Inflammatory macrophage (primary cell): ENCODE data around the gene TFCP2L1.
"Not testable (repeated sequence)": the region's sequence is repeated elsewhere in the genome, so short reads cannot be mapped to it uniquely, and the experiment has no call there.

Experiments
- DNase-seq, 2 donors: peaks; one replicate each; pipeline ENCODE4 v3.0.0-alpha.2; 2020 to 2022

TFCP2L1 gene

DNA sequence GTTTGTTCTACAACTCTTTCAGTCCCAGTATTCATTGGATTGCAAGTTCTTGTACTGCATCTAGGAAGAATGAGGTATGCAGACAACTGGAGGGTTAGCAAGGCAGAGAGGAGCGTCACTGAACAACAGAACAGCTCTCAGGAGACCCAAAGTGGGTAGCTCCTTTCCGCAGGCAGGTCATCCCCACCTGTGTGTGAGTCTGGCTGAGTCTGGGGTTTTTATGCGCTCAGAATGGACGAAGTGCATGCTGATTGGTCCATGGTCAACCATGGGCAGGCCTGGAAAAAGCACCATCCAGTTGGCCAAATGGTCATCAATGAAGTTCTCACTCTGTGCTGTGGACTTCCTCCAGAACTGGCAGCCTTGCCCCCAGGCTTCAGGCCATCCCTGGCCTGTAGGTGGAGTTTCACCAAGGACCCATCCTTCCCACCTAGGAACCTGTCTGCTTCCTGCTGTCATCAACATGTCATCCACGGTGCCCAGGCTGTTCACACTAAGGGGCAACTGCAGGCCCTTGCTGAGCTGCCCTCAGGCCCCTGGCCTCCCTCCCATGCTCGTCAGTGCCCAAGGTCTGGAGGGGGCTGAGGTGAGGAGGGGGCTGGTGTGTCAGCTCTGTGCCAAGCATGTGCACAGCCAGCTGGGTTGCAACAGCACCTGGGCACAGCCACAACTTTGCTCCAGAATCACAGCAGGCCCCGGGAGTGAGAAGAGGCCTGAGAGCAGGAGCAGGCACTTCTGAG, 11.1 kb upstream of the TFCP2L1 start:
- no peak for DNase-seq

DNA sequence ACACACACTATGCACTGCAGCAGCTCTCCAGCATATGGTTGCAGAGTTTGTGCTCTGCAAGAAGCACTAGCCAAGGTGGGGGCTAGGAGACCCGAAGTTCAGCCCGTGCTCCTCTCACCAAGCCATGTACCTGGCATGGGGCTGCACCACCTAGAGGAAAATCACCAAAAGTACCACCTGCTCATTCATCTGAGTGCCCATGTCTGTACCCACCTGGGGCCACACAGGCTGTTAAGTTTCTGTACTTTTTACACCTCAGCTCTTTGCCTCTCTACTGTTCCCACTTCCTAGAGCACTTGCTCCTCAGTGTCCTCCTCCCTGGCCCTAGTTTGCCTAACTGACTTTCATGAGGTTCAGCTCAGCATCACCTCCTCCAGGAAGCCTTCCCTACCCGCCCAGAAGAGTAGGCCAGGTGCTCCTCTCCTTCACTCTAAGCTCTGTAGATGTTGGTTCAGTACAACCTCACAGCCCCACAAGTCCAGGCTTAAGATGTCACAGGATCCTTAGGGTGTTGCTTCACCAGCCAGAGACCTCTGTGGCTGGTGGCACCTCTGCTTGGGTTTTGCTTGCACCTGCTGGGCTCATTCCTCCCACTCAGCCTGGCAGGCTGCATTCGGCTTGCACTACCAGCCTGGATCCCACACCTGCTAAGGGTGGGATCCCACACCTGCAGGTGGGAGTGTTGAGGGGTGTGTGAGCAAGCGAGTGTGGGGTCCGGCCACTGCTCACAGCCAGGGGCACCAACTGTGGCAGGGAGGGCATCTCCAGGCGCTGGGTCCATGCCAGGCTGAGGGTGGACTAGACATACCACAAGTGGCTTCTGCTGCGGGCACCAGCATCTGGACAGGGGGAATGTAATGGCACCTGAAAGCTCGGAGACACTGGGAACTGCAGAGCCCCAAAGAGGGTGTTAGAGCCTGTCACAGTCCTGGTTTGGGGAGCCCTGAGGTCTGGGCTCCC, 10.2 kb upstream of the TFCP2L1 start:
- no peak for DNase-seq

GRCh38 chr2:121293450-121294325, 8.7 kb upstream of the TFCP2L1 start:
- no peak for DNase-seq

DNA sequence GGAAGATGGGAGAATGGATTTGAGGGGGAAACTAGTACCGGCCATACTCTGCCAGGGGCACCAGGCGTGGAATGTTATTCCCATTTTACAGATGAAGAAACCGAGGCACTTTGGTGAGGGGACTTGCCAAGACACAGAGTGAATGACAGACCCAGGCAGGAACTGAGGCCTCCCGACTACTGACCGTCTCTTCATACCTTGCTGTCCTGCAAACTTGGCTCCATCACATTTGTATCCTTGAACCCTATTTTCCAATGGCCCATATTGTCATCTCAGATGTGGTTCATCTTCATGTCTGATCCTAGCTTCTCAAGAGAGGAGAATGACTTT, 6.2 kb upstream of the TFCP2L1 start:
- DNase-seq = no peak

DNA sequence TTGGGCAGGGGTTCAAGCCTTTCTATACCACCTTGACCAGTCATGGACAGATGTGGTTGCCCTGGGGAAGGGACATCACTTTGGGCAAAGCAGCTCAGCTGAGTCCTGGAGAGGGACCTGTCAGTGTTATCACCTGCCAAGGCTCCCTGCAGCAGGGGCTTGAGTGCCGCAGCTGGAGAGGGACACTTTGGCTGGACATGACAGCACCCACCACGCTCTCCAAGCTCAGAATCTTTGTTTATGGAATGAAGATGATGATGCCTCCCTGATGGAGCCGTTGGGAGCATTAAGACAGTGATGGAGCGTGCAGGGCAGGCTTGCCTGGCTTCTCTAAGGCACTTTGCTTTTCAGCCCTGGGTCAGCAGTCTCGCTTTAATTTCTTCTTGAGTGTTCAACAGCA, 4.3 kb upstream of the TFCP2L1 start:
- no peak for DNase-seq

- DNase-seq = no peak
Measured at GRCh38 chr2:121288454-121289231, 3.6 kb upstream of the TFCP2L1 start.

- DNase-seq = no peak
Measured at GRCh38 chr2:121287956-121288355, 3.0 kb upstream of the TFCP2L1 start.

- DNase-seq = peak; percentile 76 to 78
Measured at GRCh38 chr2:121287146-121287798, 2.3 kb upstream of the TFCP2L1 start.

GRCh38 chr2:121286506-121286905, 1.5 kb upstream of the TFCP2L1 start:
- DNase-seq = no peak

DNA sequence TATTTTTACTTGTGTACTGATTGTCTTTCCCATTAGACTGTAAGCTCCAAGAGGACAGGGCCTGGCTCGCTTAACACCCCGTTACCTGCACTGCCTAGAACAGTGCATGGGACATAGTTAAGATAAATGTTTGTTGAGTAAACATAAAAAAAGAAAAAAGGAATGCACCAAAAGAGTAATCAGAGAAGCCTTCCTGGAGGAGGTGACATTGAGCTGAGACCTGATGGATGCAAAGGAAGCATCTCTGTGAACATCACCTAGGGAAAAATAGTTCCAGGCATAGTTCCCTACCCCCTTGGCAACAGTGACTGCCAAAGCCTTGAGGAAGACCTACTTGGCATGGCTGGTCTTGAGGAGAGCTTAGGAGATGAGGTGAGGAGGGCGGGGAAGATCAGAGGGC, 924 bp upstream of the TFCP2L1 start:
- no peak for DNase-seq

GRCh38 chr2:121283670-121284462, 1.1 kb downstream of the TFCP2L1 start:
- no peak for DNase-seq

GRCh38 chr2:121282800-121283385, 2.1 kb downstream of the TFCP2L1 start:
- no peak for DNase-seq

GRCh38 chr2:121281694-121282093, 3.3 kb downstream of the TFCP2L1 start:
- no peak for DNase-seq

DNA sequence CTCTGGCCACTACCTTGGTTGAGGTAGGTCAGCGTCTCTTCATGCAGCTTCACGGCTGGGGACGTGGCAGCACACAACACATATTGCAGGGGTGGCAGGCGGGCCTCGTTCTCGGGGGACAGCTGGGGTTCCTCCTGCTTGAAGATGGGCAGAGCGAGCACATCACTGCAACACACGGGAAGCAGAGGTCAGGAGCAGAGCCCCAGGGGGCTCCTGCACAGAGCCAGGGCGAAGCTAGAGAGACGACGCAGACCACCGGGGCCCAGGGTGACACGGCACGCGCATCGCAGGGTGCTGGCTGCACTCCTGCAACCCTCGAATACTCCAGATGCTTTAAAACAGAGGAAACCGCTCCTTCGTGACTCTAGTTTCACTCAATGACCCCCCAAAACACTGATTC, 3.9 kb downstream of the TFCP2L1 start:
- no peak for DNase-seq

DNA sequence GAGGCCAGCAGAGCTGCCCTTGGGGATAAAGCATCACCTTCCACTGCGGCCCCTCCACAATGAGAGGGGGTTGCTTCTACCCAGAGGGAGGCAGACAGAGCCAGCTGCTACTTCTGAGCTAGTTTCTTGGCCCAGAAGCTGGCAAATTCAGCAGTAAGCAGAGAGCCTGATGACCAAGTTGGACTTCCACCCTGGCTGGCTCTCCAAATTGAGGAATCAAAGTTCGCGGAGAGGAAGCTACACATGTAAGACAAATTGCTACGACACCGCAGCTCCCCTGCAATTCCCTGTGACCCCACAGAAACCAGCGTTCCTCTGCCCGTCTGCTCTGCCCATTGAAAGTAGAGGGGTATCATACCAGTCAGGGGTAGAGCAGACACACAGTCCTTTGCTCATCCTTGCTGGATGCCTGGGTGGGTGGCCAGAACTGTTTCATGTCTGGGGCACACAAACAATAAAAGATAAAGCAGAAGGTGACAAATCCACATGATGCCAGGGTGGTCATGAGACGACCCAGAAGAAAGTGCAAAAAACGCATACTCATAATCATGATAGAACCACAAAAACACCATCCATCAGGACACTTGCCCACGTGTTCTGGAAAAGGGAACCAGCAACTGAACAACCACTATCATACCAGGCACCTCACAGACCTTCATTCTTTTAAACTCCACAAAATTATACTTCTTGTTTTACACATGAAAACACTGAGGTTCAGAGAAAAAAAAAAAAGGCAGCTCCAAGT, 5.4 kb downstream of the TFCP2L1 start:
- DNase-seq = peak; percentile 43 to 72

DNA sequence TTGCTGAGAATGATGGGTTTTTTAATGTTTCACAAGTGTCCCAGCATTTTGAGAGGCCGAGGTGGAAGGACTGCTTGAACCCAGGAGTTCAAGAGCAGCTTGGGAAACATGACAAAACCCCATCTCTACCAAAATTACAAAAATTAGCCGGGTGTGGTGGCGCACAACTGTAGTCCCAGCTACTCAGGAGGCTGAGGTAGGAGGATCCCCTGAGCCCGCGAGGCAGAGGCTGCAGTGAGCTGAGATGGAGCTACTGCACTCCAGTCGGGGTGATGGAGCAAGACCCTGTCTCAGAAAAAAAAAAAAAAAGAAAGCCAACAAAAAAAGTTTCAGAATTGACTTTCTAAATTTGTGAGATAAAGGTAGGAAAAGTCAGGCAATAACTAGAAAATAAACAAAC, 8.7 kb downstream of the TFCP2L1 start:
- no peak for DNase-seq

GRCh38 chr2:121273116-121273515, 11.9 kb downstream of the TFCP2L1 start:
- DNase-seq = no peak

- no peak for DNase-seq
Measured at GRCh38 chr2:121272596-121272995, 12.4 kb downstream of the TFCP2L1 start.

DNA sequence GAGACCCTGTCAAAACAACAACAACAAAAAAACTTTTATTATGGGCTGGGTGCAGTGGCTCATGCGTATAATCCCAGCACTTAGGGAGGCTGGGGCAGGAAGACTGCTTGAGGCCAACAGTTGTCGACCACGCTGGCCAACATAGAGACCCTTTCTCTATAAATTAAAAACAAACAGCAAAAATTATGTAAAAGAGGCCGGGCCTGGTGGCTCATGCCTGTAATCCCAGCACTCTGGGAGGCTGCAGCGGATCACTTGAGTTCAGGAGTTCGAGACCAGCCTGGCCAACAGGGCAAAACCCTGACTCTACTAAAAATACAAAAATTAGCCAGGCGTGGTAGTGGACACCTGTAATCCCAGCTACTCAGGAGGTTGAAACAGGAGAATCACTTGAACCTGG, 15.6 kb downstream of the TFCP2L1 start:
- DNase-seq = not testable (repeated sequence)
